Ectodermal cell (in vitro differentiated cells): ENCODE results near the gene TMC6.

Source experiments
- H3K27ac ChIP-seq: 2 replicates; pipeline ENCODE4 v1.7.0; 2013; ENCODE audit warnings: mild to moderate bottlenecking, low read depth, low read length; ENCODE audit not compliant: insufficient read depth, poor library complexity, severe bottlenecking
- H3K27me3 ChIP-seq: 2 replicates; pipeline ENCODE4 v1.7.0; 2013; ENCODE audit warnings: mild to moderate bottlenecking, low read length; ENCODE audit not compliant: insufficient read depth, control insufficient read depth, poor library complexity, severe bottlenecking
- H3K36me3 ChIP-seq: one replicate; pipeline ENCODE4 v1.7.0; 2013; ENCODE audit warnings: low read length; ENCODE audit not compliant: control insufficient read depth, insufficient read depth
- H3K4me1 ChIP-seq: one replicate; pipeline ENCODE4 v1.7.0; 2013; ENCODE audit warnings: low read length; ENCODE audit not compliant: control insufficient read depth, insufficient read depth
- H3K4me3 ChIP-seq: 2 replicates; pipeline ENCODE4 v1.7.0; 2013; ENCODE audit warnings: low read depth, low read length, control low read depth; ENCODE audit not compliant: insufficient read depth
- H3K9me3 ChIP-seq: 2 replicates; pipeline ENCODE4 v1.7.0; 2013; ENCODE audit warnings: mild to moderate bottlenecking, low read length, moderate library complexity; ENCODE audit not compliant: control insufficient read depth
- WGBS, 2 experiments: methylation state at CpG; one replicate each; pipeline ENCODE4 v1.1.7; 2013; ENCODE audit warnings: missing lambda C conversion rate in 2 of 2; 5-methylcytosine and 5-hydroxymethylcytosine counted together

The TMC6 gene

GRCh38 chr17:78112518-78113471 lies 15.8 kb downstream of the TMC6 start:
- Histone ChIP-seq H3K27me3 (no peaks in the 10 kb centered on the region), H3K36me3 (no peaks in the 10 kb centered on the region), H3K4me1 (no peaks in the 10 kb centered on the region), H3K4me3 (no peak overlapping the region), H3K27ac (no peak overlapping the region), H3K9me3 (no peaks in the 10 kb centered on the region)
- WGBS, 2 experiments = 66 to 67% methylated on average over 33 of the region's 33 CpGs

DNA sequence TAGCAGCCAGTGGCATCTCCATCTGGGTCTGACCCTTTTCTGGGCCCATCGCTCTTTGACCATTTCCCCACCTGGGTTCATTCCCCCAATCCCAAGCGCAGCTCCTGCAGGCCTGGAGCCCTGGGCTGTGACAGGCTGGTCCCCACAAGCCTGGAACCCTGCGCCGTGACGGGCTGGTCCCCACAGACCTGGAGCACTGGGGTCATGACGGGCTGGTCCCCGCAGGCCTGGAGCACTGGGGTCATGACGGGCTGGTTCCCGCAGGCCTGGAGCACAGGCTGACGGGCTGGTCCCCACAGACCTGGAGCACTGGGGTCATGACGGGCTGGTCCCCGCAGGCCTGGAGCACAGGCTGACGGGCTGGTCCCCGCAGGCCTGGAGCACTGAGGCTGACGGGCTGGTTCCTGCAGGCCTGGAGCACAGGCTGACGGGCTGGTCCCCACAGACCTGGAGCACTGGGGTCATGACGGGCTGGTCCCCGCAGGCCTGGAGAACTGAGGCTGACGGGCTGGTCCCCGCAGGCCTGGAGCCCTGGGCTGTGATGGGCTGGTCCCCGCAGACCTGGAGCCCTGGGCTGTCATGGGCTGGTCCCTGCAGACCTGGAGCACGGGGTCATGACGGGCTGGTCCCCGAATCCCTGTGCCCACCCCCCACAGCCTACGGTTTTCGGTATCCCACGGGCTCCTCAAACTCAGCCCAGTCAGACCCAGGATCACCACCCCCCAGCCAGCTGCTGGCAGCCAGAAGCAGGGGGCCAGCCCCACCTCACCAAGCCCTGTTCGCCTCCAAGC lies 16.6 kb downstream of the TMC6 start:
- Histone ChIP-seq H3K27me3 (no peaks in the 10 kb centered on the region), H3K4me1 (no peaks in the 10 kb centered on the region), H3K4me3 (no peak overlapping the region), H3K27ac (no peak overlapping the region), H3K9me3 (no peaks in the 10 kb centered on the region), H3K36me3 (no peaks in the 10 kb centered on the region)
- 94 to 95% methylated on average over 28 of the region's 28 CpGs for WGBS, 2 experiments

DNA sequence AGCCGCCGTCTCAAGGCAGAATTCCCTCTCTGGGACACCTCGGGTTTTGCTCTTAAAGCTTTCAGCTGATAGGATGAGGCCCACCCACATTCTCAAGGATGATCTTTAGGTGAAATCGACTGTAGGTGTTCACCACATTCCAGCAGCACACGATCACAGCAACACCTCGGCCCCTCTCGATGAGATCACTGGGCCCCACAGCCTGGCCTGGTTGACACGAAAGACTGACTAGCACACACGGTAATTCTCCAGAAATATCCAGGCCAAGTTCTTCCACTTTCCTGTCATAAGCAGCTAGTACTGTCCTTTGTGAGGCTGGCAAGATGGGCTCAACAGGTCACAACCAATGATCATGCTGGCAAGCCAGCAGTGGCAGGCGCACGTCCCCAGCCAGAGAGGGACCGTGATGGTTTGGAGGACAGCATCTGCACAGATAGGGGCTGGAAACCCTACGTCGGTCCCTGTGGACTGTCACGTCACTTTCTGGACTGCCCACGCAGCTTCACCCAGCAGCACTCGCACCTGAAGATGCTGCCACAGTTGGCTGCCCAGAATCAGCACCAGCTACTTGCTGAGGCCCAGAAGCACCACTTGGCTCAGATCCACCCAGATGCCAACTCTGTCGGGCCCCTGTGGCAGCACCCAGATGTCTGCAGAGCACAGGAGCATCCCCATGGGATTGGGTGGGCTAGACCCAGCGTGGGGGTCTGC lies 17.4 kb downstream of the TMC6 start:
- Histone ChIP-seq H3K4me3 (no peak overlapping the region), H3K27me3 (no peaks in the 10 kb centered on the region), H3K27ac (no peak overlapping the region), H3K9me3 (no peaks in the 10 kb centered on the region), H3K4me1 (no peaks in the 10 kb centered on the region), H3K36me3 (no peaks in the 10 kb centered on the region)
- 94 to 95% methylated on average over 19 of the region's 19 CpGs for WGBS, 2 experiments

GRCh38 chr17:78110363-78111015 lies 18.1 kb downstream of the TMC6 start:
- Histone ChIP-seq H3K27me3 (no peaks in the 10 kb centered on the region), H3K4me3 (no peak overlapping the region), H3K4me1 (no peaks in the 10 kb centered on the region), H3K27ac (no peak overlapping the region), H3K9me3 (no peaks in the 10 kb centered on the region), H3K36me3 (no peaks in the 10 kb centered on the region)
- 94 to 95% methylated on average over 22 of the region's 22 CpGs for WGBS, 2 experiments

DNA sequence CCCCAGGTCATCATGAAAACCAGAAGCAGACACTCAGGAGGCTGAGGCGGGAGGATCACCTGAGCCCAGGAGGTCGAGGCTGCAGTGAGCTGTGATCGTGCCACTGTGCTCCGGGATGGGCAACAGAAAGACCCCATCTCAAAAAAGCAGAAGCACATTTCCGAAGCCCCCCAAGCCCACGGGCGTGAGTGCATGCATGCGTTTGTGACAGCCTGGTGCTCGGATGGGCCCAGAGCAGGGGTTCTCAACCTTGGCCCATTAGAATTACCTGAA lies 19.1 kb downstream of the TMC6 start:
- H3K4me3 ChIP-seq = no peak overlapping the region
- H3K9me3 ChIP-seq = no peaks in the 10 kb centered on the region
- no peak overlapping the region for H3K27ac ChIP-seq
- H3K4me1 ChIP-seq = no peaks in the 10 kb centered on the region
- 93 to 94% methylated on average over 9 of the region's 9 CpGs for WGBS, 2 experiments
- peaks cover 3% of the 10 kb centered on the region for H3K36me3 ChIP-seq
- H3K27me3 ChIP-seq = no peaks in the 10 kb centered on the region

GRCh38 chr17:78108726-78109488 lies 19.6 kb downstream of the TMC6 start:
- no peak overlapping the region for H3K27ac ChIP-seq
- no peak overlapping the region for H3K4me3 ChIP-seq
- no peaks in the 10 kb centered on the region for H3K9me3 ChIP-seq
- no peaks in the 10 kb centered on the region for H3K4me1 ChIP-seq
- peaks cover 8% of the 10 kb centered on the region for H3K36me3 ChIP-seq
- WGBS, 2 experiments = 93 to 95% methylated on average over 18 of the region's 18 CpGs
- no peaks in the 10 kb centered on the region for H3K27me3 ChIP-seq

DNA sequence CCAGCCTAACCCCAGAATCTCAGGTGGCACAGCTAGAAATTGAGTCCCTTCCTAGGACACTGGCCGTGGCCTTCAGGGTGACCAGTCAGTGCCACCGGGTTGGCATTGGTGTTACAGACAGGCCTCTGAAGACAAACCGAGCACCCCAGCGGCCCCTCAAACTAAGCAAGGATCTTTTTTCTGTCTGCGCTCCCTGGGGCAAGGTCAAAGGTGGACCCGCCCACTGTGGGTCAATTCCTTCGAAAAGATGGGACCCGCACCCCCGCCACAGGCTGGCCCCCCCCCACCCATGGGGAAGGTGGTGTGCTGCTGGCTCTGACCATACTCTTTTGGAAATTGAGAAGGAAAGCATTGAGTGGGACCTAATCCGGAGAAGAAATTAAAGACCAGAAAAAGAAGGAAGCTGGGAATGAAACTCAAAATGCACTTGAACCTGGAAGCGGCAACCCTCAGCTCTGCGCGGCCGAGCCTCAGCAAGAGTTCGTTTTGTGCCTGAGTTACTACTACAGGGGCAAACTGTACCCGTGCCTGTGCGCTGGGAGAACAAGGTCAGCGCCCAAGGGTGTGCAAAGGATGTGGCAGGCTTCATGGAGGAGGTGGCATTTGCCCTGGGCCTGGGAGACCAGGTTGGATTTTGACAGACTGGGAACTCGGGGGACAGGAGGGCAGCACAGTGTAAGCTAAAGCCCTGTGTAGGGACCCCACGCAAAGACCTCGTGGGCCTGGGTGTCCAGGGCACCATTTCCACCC lies 20.4 kb downstream of the TMC6 start:
- no peaks in the 10 kb centered on the region for H3K9me3 ChIP-seq
- no peaks in the 10 kb centered on the region for H3K4me1 ChIP-seq
- H3K27ac ChIP-seq = no peak overlapping the region
- WGBS, 2 experiments = 91 to 95% methylated on average over 21 of the region's 21 CpGs
- no peak overlapping the region for H3K4me3 ChIP-seq
- H3K36me3 ChIP-seq = peaks cover 16% of the 10 kb centered on the region
- H3K27me3 ChIP-seq = no peaks in the 10 kb centered on the region

- H3K36me3 ChIP-seq = peaks cover 19% of the 10 kb centered on the region
These were observed 21.1 kb downstream of the TMC6 start for GRCh38 chr17:78107457-78107856.

GRCh38 chr17:78106211-78106610 lies 22.3 kb downstream of the TMC6 start:
- 95 to 98% methylated on average over 15 of the region's 15 CpGs for WGBS, 2 experiments
- no peak overlapping the region for H3K27ac ChIP-seq
- H3K4me1 ChIP-seq = no peaks in the 10 kb centered on the region
- H3K36me3 ChIP-seq = peaks cover 27% of the 10 kb centered on the region
- no peaks in the 10 kb centered on the region for H3K9me3 ChIP-seq
- H3K27me3 ChIP-seq = no peaks in the 10 kb centered on the region
- H3K4me3 ChIP-seq = no peak overlapping the region

More at GRCh38 chr17:78107457-78107856, 21.1 kb downstream of the TMC6 start:
- Histone ChIP-seq H3K9me3 (no peaks in the 10 kb centered on the region), H3K27me3 (no peaks in the 10 kb centered on the region), H3K4me3 (no peak overlapping the region), H3K27ac (no peak overlapping the region), H3K4me1 (no peaks in the 10 kb centered on the region)
- 97% methylated on average over 10 of the region's 10 CpGs for WGBS, 2 experiments
